NCI-H2081 treated with DMSO at 0.1 percent for 48 hours (cell line): Measurements from ENCODE around the gene ELFN2.

Experiments
- DNase-seq: peaks from one replicate; lab custom pipeline; 2025; lab: John Stamatoyannopoulos, UW

The ELFN2 gene

DNA sequence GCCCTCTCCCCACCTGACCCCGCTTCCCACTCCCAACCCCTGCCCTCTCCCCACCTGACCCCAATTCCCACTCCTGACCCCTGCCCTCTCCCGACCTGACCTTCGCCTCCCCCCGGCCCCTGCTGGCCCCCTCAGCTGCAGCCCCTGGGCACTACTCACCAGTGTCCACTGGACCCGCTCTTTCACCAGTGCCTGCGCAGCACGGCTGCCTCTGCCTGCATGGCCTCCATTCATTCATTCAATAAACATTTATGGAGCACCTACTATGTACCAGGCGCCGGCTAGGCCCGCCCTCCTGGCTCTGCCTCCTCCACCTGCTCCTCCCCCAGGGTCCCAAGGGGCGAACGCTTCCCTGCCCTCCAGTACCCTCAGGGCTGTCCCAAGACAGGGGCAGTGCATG is 42.6 kb downstream of the ELFN2 start:
- no peak for DNase-seq

DNA sequence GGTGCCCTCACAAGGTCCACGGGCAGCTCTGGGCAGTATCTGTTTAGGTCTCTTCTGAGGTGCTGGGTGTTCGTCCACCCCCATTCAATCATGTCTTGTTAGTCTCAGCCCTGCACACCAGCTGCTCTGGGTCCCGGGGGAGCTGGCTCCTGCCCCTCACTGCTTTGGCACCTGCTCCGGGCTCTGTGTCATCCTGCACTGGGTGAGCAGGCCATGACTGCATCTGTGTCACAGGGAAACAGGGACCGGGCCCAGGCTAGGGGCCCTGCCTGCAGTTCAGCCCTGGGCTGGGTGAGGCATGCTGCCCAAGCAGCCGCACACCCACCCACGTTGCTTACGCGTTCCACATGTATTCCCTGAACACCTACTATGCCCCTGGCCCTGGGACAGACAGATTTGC is 43.9 kb downstream of the ELFN2 start:
- DNase-seq, result no peak

DNA sequence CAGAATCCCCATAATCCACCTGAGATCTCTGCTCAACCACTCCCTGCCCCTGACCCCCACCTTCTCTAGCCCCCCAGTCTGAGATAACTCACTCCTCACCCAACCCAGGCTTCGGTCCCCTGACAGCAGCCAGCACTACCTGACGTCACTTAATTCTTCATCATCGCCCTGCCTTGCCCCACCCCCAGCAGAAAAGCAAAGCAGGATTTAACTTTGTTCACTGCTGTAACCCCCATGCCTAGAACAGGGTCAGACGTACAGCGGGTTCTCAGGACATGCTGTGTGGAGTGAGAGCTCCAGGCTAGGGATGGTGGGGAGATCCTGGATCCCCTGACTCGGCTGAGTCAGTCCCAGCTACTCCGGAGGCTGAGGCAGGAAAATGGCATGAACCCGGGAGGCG is 45.8 kb downstream of the ELFN2 start:
- DNase-seq, result no peak

DNA sequence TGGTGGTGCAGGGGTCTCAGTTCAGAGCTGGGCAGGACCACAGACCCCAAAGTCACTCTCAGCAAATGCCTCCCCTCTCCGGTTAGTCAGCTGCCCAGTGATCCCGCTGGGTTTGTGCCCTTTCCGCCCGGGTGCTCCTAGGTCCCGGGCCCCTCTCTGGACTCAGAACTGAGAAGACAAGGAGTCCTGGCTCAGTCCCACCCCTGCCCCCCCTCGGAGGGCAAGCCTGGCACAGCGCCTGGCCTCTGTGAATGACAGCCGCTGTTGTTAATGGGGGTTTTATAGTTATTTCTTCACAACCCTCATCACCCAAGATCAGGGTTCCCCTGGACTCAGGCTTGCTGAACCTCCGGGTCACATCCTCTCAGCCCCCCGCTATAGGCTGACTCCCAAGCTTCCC is 47.6 kb downstream of the ELFN2 start:
- no peak for DNase-seq

DNA sequence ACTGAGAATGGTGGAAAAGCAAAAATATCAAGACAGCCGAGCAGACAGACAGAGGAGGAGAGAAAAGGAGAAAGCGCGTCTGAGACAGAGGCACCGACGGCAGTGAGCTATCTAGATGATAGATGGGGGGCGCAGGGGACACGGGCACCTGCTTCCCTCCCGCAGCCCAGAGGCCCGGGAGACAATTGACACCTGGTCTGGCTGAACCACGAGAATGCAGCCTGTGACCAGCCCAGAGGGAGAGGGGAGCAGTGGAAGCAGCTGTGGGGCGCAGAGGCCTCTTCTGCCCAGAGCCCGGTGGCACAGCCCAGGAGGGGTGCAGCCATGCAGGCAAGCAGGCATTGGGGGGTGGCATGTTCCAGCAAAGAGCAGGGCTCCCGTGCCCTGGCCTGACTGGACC is 48.2 kb downstream of the ELFN2 start:
- no peak for DNase-seq

DNA sequence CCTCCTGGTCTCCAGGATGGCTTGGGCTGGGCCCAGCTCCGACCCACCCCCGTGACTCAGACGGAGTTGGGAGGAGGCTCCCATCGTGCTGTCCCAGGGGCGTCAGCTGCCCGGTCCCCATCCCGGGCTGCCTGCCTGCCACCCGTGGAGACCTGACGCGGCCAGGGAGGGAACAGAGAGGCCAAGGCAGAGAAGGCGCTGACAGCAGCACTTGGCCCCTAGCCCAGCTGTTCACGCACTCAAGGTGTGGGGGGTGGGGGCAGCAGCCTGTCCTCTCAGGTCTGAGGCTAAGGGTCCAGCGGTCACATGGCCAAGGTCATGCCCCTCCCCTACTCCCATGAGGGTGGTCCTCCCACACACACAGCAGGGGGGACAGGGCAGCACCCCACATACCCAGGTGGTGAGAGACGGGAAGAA is 48.6 kb downstream of the ELFN2 start:
- DNase-seq, result no peak

DNA sequence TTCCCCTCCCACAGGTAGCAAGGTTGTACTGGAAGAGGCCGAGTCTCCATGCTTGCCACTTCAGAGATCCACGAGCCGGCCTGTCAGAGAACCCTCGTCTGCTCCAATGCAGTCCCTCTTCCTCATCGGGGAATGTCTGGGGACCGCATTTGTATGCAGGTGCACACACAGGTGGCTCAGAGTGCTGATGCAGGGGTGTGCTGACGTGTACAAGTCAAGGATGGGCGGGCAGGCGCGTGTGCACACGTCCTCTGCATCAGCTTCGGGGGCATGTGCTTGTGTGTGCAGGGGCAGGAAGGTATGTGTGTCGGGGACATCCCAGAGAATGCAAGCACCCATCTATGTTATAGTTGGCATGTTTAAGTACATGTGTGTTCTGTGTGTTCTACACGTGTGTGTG is 49.4 kb downstream of the ELFN2 start:
- DNase-seq, result no peak

DNA sequence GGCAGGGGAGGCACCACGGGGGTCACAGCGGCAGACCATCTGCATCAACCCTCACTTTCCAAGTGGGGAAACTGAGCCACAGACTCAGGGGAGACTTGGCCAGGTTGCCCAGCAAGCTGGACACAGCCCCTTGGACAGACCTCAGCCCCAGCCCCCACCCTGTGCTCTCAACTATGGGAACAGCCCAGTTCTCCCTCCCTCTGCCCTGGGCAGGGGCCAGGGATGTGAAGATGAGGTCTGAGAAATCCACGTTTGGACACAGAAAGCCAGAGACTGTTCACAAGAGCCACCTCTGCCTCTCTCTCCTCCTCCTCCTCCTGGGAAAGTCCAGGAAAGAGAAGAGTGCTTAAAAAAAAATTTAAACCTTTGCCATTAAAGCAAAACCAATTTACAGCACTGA is 50.1 kb downstream of the ELFN2 start:
- DNase-seq, result no peak

DNA sequence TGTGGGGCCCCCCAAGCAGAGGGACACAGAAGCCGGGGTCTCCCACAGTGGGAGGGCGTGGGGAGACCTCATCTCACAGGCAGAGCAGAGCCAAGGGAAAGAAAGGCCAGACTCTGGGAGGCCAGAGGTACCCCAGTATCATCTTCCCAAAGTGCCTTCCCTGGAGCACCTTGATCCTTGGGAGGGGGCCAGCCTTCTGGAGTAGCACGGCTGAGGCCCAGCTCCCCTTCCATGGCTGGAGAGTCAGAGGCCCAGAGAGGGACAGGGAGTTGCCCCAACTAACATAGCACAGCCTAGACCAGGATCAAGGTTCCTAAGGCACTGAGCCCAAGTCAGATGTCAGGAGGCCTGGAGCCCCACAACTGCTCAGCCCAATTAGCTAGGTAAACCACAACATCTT is 50.6 kb downstream of the ELFN2 start:
- no peak for DNase-seq

DNA sequence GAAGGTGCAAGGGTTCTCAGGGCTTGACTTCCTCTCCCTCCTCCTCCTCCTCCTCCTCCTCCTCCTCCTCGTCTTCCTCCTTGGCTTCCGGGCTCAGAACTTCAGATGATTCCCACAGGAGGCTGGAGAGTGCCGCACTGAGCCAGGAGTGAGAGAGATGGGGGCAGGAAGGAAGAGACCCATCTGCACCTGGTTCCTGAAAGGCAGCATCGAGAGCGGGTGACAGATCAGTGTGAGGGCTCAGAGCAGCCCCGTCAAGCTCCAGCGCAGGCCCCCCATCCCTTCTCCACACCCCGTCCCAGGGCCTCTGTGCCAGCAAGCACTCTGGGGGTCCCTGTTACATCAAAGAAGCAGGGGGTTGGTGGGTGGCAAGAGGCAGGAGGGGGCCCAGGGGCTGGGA is 51.5 kb downstream of the ELFN2 start:
- no peak for DNase-seq

DNA sequence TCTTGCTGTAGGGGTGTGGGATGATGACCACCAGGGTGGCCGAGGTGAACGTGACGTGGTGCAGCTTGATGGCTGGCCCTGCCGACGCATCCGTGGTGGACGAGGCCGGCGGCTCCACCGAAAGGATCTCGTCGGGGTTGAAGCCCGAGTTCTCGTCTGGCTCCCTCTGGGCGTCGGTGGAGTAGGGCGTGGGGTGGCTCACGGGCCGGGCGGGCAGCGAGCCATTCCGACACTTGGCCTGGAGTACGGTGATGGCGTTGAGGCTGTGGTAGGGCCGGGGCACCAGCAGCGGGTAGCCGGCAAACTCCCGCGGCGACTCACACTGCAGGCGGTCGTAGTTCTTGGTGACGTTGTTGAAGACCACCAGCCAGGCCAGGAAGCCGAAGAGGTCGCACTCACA is 52.7 kb downstream of the ELFN2 start:
- no peak for DNase-seq

DNA sequence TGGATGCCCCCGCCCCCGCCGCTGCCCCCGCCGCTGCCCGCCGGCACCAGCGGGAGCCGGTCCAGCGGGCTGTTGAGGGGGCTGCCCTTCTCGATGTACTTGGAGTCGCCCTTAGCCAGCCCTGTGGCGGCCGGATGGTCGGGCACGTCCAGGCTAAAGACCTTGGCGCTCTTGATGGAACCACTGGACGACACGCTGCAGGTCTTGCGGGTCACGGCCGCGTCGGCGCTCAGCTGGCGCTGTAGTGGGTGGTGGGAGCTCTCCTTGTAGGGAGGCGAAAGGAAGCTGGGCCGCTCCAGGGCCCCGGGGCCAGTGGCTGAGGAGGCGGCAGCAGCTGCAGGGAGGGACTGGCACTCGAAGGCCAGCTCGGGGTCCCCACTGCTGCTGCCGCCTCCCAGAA is 53.8 kb downstream of the ELFN2 start:
- no peak for DNase-seq

DNA sequence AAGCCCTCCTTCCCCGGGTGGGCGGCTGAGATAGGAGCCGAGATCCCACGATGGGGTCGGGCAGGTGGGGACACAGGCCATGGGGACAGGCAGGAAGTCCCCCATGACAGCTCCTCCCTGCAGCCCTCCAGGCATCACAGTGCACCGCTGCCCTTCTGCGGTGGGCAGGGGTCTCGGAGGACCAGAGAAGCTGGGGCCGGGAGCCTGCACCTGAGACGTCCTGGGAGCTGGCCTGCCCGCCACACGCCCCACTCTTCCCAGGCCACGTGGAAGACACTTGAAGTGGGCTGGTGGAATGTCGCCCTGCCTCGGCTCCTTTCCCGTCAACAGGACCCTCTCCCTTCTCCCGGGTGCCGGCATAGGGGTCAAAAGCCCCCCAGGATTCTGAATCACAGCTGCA is 55.4 kb downstream of the ELFN2 start:
- DNase-seq, result no peak

DNA sequence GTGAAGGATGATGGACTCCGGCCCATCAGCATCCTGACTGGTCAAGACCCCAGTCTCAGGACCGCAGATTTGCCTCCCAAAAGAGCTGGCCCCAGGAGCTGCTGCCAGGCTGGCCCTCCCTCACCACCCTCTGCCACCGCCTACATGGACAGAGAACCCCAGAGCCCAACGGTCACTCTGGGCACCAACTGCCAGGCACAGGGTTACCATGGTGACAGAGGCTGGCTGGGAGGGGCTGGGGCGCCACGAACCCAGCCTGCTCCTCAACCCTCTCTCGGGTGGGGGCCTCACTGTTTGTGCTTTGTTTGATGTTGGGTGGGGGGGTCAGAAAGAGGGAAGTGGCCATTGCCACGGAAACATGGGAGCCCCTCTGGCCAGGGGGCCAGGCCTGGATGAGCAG is 55.8 kb downstream of the ELFN2 start:
- no peak for DNase-seq

DNA sequence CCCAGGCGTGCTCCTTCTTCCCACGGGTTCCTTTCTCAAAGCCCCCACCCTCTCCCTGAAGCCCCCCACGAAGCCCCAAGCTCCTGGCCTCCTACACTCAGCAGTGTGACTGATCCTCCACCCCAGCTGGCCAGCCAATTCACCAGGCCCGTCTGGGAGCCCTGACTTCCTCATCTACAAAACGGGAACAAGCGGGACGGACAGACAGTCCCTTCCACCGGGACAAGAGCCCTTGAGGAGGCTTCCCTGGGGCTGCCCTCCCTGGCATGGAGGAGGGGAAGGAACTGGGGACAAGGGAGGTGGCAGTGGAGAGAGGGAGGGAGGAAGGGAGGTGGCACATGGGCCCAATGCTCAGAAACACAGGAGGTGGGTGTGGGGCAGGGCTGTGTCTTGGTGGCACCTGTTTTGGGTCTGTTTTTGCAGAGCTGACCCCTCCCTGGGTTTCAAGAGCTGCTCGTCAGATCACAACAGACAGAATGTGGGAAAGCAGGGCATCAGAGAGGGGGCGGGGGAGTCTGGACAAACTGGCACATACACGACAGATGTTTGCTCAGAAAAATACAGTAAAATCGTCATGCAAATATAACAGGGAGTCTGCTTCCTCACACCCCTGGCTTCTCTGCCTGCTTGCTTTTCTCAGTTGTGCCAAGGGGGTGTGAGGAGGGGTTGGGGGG is 56.8 kb downstream of the ELFN2 start:
- DNase-seq, result no peak

DNA sequence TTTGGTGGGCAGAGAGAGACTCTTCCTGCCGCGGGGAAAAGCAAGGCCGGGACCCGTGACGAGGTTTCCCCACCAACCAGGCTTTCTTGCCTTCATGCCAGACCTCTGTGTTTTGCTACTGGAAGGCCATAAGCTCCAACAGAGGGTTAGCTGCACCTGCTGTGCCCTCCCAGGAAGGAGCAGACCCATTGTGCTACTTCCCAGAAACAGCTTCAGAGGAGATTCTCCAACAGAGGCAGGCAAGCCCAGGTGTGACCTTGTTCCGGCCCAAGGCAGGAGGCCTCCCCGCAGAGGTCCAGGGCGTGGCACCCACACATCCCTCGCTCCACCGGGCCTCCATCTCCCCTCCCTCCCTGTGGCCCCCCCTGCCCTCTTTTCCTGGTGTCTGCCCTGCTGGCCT is 57.8 kb downstream of the ELFN2 start:
- no peak for DNase-seq

DNA sequence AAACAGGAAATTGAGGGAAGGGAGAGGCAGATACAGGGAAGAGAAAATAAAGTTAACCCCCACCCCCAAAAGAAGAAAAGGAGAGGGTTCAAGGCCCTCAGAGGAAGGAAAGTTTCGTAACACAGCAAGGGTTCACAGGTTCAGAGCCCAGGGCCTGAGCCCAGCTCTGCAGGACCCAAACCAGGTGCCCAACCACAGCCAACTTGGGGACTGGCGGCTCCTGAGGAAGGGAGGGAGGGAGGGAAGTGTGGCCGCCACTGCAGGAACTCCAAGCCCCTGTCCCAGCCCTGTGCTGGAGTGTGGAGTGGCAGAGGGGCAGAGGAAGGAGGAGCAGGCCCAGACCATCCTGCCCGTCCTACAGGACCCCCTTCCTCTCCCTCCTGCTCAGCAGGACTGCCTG is 59.2 kb downstream of the ELFN2 start:
- DNase-seq, result no peak

DNA sequence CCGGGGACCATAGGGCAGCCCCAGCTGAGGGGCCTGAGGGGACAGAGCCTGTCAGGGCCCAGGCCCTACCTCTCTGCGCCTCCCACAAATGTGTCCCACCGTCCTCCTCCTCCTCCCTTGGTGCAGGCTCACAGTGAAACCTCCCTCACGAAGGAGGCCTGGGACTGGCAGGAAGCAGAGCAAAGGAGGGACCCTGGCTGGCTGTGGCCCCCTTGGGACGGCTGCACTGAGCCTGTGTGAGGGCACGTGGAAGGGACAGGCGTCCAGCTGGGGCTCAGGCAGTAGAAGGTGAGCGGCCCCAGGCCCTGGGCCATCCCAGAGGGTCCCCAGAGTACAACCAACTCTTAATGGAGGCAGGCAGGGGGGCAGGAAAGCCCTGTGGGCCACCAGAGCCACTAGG is 60.7 kb downstream of the ELFN2 start:
- no peak for DNase-seq

DNA sequence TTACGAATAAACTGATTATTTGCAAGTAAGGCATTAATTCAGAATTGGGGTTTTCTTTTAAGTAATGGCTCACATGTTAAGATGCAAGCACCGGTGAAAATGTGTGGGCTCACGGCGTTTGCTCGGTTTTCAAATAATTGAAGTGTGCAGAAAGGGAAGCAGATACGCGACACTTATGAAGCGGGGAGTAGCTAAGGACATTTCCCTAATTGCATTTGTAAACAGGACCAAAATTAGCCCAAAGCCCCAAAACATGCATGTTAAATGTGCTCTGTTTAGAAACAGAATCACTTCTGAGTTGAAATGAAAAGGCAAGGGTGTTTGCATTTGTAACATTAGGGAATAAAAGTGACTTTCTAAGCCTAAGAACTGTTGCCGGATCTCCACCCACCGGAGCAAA is 61.3 kb downstream of the ELFN2 start:
- no peak for DNase-seq

DNA sequence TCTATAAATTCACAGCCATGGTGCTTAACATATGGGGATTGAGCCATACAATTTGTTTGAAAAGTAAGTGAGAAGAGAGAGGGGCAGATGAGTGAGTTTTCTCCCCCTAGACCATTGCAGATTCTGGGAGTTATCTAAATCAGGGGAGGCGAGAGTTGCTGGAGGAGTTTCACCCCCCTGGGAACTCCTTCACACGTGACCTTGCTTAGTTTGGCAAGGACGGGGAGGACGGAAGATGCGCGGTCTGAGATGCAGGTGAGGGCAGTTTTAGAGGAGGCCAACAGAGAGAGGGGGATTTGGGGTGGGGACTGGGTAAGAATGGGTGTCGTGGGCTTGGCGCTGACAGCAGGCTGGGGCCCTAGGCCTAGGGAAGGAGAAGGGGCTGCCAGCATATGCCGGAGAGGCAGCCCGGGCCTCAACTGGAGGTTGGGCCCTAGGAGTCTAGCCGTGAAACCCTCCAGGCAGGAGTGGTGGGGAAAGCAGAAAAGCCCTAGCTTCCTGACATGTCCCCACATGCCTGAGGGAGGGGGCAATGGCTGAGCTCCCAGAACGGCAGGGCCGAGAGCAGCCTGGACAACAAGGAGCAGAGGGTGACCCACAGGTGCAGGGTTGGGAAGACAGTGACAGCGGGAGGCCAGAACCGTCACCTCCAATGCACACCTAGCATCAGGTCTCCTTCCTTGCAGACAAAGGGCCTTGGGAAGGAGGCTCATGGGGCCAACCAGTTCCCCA is 63.9 kb downstream of the ELFN2 start:
- no peak for DNase-seq

DNA sequence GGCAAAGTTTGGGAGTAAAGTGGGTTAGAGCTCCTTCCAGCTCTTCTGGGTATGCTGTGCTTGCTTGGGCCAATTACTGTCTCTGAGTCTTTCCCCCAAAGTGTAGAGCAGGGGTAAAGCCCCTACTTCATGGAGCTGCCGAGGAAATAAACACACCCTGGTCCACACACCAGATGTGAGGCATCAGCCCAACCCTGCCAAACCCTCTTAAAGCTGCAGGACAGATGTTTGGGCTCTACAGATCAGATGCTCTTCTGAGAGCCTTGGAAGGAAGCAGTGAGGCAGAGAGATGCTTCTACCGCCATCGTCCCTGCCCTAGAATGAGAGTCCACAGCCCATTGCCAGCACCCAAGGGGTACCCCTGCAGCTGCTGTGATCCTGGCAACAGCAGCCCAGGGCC is 64.7 kb downstream of the ELFN2 start:
- DNase-seq, result no peak

DNA sequence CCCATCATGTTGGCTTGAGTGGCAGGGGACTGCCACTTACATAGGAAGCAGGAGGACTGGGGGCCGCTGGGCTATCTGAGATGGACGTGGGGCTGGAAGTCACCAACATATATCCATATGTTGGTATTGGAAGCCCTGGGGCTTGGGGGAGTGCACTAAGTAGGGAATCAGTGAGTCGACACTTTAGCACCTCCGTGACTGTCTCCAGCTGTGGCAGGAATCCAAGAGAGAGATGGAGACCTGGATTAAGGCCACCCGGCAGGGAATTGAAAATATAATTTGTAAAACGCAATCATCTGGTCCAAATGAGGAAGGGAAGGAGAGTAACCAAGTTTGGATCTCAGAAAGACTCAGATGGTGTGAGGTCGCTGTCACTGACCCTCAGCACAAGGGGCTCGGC is 68.4 kb downstream of the ELFN2 start:
- DNase-seq, result no peak

DNA sequence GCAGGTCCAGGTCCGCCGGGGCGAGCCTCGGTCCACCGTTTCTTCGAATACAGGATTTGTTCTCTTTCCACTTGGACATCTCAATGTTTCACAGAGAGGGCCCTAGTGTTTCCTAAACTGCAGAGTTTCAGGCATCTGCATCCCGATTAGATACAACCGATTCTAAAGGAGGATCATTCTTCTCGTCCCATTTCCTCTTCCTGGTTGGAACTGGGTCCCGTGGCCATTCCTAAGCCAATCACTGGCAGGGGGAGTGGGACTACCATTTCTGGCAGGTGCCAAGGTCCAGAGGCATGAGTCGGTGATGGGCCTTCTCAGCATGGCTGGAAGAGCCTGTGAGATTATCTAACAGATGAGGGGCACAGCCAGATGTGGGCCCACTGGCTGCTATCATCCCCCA is 68.9 kb downstream of the ELFN2 start:
- DNase-seq, result no peak

DNA sequence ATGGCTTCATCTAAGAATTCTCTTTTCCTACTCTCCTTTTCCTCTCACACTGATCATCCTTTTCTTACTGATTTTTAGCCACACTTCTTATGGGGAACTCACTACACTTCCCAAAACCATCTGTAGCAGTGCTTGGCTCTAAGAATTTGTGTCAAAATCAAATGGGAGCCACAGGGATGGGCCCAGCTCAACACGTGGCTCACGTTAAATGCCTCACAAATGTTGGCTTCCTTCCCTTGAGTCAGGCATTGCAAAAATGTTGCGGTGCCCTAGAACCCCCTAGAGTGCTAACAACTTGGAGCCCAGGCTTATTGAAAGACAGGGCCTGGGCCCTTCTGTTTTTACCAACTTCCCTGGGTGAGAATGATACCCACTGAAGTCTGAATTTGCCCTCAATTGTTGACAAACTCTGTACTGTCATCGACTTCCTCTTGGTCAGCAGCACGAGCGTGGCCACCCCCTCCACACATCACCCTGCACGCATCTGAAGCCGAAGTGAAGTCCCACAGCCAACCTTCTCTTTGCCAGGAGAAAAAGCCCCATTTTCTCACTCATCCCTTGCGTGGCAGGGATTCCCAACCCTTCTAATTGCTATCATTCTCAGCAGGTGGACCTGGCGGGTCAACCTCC is 69.7 kb downstream of the ELFN2 start:
- DNase-seq, result no peak
